BLaER1 (cell line): ENCODE data around the gene DUOX2.

Source experiments
- H3K27ac ChIP-seq: shearing (Covaris generic); formaldehyde crosslinking; 2 replicates; pipeline ENCODE4 v1.8.1; 2022
- H3K27me3 ChIP-seq: shearing (Covaris generic); formaldehyde crosslinking; 2 replicates; pipeline ENCODE4 v1.8.1; 2022
- H3K36me3 ChIP-seq: shearing (Covaris generic); formaldehyde crosslinking; 2 replicates; pipeline ENCODE4 v1.8.1; 2022
- H3K4me1 ChIP-seq: shearing (Covaris generic); formaldehyde crosslinking; 2 replicates; pipeline ENCODE4 v1.8.1; 2022
- H3K4me2 ChIP-seq: shearing (Covaris generic); formaldehyde crosslinking; 2 replicates; pipeline ENCODE4 v1.8.1; 2022
- H3K4me3 ChIP-seq: shearing (Covaris generic); formaldehyde crosslinking; 2 replicates; pipeline ENCODE4 v1.8.1; 2022
- H3K9ac ChIP-seq: shearing (Covaris generic); formaldehyde crosslinking; 2 replicates; pipeline ENCODE4 v1.8.1; 2022
- H3K9me3 ChIP-seq: shearing (Covaris generic); formaldehyde crosslinking; 2 replicates; pipeline ENCODE4 v1.8.1; 2022
- H4K20me1 ChIP-seq: shearing (Covaris generic); formaldehyde crosslinking; 2 replicates; pipeline ENCODE4 v1.8.1; 2022
- Cebpa-rat ChIP-seq: shearing (Covaris generic); IDR thresholded peaks from 2 replicates; pipeline ENCODE4 v1.8.1; 2022

DUOX2 gene

DNA sequence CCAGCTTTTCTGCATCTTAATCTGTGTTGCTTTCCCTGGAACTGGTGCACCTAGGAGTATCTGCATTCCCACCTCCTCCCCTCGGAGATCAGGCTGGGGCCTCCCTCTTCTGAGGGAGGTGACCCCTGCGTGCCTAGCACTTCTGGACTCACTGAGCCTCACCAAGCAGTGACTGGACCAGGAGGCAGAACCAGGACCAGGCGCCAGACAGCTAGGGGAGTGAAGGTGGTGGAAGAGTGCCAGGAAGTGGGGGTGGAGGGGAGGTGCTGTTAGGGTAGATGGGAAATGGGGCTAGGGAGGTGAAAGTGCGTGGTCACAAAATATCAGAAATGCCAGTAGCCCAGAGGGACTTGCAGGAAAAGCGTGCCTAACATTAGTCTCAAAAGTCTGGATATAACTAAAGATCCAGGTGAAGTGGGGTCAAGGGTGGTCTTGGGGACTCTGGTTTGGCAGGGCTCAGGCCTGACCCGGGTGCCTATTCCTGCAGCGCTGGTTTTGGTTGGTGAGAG is 1.4 kb upstream of the DUOX2 start:
- no peak for TF ChIP-seq Cebpa-rat
- no peaks in the 10 kb centered on the region for H3K36me3 ChIP-seq
- H3K27me3 ChIP-seq, result peaks cover 67% of the 10 kb centered on the region
- no peak overlapping the region for H3K4me2 ChIP-seq
- no peaks in the 10 kb centered on the region for H3K4me1 ChIP-seq
- peaks cover 36% of the 10 kb centered on the region for H3K9me3 ChIP-seq
- H3K9ac ChIP-seq, result no peak overlapping the region
- H4K20me1 ChIP-seq, result no peaks in the 10 kb centered on the region
- no peak overlapping the region for H3K27ac ChIP-seq
- no peak overlapping the region for H3K4me3 ChIP-seq

- H3K27me3 ChIP-seq, result peaks cover 67% of the 10 kb centered on the region
- no peaks in the 10 kb centered on the region for H4K20me1 ChIP-seq
- H3K9ac ChIP-seq, result no peak overlapping the region
- peaks cover 36% of the 10 kb centered on the region for H3K9me3 ChIP-seq
- no peaks in the 10 kb centered on the region for H3K4me1 ChIP-seq
- no peak overlapping the region for H3K4me3 ChIP-seq
- no peak overlapping the region for H3K27ac ChIP-seq
- no peak for TF ChIP-seq Cebpa-rat
- H3K4me2 ChIP-seq, result no peak overlapping the region
- no peaks in the 10 kb centered on the region for H3K36me3 ChIP-seq
Measured at GRCh38 chr15:45114751-45115085, 746 bp upstream of the DUOX2 start.

GRCh38 chr15:45113380-45113990 is 487 bp downstream of the DUOX2 start:
- Histone ChIP-seq H3K36me3 (no peaks in the 10 kb centered on the region), H3K9ac (no peak overlapping the region), H4K20me1 (no peaks in the 10 kb centered on the region), H3K4me2 (no peak overlapping the region), H3K4me1 (no peaks in the 10 kb centered on the region), H3K4me3 (no peak overlapping the region), H3K27ac (no peak overlapping the region), H3K9me3 (peaks cover 36% of the 10 kb centered on the region), H3K27me3 (peaks cover 67% of the 10 kb centered on the region)
- no peak for TF ChIP-seq Cebpa-rat

DNA sequence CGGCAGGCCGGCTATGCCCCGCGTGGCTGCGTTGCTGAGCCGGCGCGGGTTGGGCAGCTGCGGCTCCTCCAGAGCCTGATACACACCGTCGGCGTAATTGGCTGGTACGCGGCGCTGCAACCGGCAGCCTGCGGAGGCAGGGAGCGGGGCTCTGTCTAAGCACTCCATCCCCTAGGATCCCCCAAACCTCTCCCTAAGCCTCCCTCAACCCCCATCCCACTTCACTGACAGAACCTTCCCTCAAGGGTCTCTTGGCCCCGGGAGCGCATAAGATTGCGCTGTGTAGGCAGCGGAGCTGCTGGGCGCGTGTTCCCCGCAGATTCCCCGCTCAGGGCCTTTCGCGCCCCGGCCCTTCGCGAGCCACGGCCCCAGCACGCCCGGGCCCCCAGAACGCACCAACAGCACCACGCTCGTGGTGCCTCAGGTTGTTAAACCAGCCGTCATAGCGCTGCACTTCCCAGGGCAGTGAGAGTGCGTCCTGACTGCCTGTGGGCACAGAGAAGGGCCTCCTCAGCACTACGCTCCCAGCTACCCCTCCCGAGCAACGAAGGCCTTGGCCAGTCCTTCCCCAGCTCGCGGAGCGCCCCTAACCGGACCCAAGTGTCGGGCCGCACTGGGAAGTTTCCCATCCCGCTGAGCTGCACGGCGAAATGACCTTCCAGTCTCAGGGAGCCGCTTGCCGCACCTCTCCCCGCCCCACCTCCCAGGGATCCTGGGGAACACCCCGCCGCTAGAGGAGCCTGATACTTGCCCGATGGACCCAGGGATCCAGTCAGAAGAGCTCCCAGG is 1.2 kb downstream of the DUOX2 start:
- no peak overlapping the region for H3K4me2 ChIP-seq
- no peak overlapping the region for H3K9ac ChIP-seq
- TF ChIP-seq Cebpa-rat, result no peak
- H3K4me1 ChIP-seq, result no peaks in the 10 kb centered on the region
- H3K9me3 ChIP-seq, result peaks cover 36% of the 10 kb centered on the region
- peaks cover 65% of the 10 kb centered on the region for H3K27me3 ChIP-seq
- no peak overlapping the region for H3K27ac ChIP-seq
- no peaks in the 10 kb centered on the region for H3K36me3 ChIP-seq
- H3K4me3 ChIP-seq, result peak overlapping the region; percentile 18; the same call in 1 of the 2 replicates
- no peaks in the 10 kb centered on the region for H4K20me1 ChIP-seq

DNA sequence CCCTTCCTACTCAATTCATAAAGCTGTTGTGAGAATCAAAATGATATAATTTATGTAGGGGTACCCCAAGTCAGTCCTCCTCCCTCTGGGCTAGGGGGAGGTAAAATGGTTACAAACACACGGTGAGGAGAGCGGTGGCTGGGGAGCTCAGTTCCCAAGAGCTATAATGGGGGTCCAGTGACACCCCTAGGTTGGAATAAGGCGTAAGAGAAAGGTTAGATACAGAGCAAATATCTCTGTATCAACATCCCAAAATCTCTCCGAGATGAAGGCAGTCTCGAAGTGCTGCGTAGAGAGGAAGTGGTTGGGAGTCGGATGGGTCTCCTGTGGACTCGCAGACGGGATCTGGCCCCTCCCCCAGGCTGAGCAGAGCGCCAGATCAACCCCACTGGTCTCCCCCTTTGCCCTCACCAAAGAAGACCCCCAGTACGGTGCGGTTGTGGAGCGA is 1.8 kb downstream of the DUOX2 start:
- TF ChIP-seq Cebpa-rat, result no peak
- Histone ChIP-seq H3K4me1 (peaks cover under 1% of the 10 kb centered on the region; the same call in 1 of the 2 replicates), H3K4me2 (no peak overlapping the region), H4K20me1 (no peaks in the 10 kb centered on the region), H3K27me3 (peaks cover 59% of the 10 kb centered on the region), H3K4me3 (no peak overlapping the region), H3K27ac (no peak overlapping the region), H3K36me3 (no peaks in the 10 kb centered on the region), H3K9me3 (peaks cover 36% of the 10 kb centered on the region), H3K9ac (no peak overlapping the region)

- Histone ChIP-seq H3K4me1 (peaks cover 7% of the 10 kb centered on the region), H3K27ac (no peak overlapping the region), H4K20me1 (no peaks in the 10 kb centered on the region), H3K4me3 (no peak overlapping the region), H3K36me3 (no peaks in the 10 kb centered on the region), H3K27me3 (peaks cover 53% of the 10 kb centered on the region), H3K4me2 (no peak overlapping the region), H3K9me3 (peaks cover 36% of the 10 kb centered on the region), H3K9ac (no peak overlapping the region)
- TF ChIP-seq Cebpa-rat, result no peak
Measured at GRCh38 chr15:45111390-45112142, 2.4 kb downstream of the DUOX2 start.

DNA sequence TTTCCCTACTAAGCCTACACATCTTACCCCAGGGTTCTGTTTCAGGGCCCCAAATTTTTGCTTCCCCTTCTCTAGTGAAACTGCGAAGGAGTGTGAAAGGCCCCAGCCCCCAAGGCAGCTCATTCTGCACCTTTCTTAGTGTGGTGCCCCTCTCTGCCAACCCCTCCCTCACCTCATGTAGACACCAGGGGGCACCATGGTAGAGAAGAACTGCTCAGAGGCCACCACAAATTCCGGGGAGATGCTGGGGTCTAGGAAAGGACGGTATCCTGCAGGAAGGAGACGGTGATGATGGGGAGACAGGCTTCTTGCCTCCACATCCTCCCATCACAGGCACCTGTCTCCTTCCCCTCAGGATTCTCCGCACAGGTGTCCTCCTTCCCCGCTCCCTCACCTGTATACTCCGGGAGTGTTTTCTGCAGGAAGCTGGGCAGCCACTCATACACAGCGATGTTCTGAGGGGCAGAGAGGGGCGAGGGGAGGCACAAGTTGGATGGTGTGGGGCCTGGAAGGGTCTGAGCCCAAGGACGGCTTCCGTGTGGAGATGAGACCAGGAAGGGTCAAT is 3.6 kb downstream of the DUOX2 start:
- no peak overlapping the region for H3K4me3 ChIP-seq
- no peaks in the 10 kb centered on the region for H3K36me3 ChIP-seq
- no peak for TF ChIP-seq Cebpa-rat
- H3K9me3 ChIP-seq, result peaks cover 36% of the 10 kb centered on the region
- no peaks in the 10 kb centered on the region for H4K20me1 ChIP-seq
- no peak overlapping the region for H3K9ac ChIP-seq
- H3K4me1 ChIP-seq, result peaks cover 16% of the 10 kb centered on the region
- peaks cover 41% of the 10 kb centered on the region for H3K27me3 ChIP-seq
- H3K4me2 ChIP-seq, result no peak overlapping the region
- H3K27ac ChIP-seq, result no peak overlapping the region

- peaks cover 18% of the 10 kb centered on the region for H3K27me3 ChIP-seq
Measured at GRCh38 chr15:45107941-45108630, 5.9 kb downstream of the DUOX2 start.

More at GRCh38 chr15:45107941-45108630, 5.9 kb downstream of the DUOX2 start:
- H3K27ac ChIP-seq, result no peak overlapping the region
- no peak for TF ChIP-seq Cebpa-rat
- H3K36me3 ChIP-seq, result no peaks in the 10 kb centered on the region
- H3K9me3 ChIP-seq, result peaks cover 19% of the 10 kb centered on the region
- no peak overlapping the region for H3K9ac ChIP-seq
- no peaks in the 10 kb centered on the region for H4K20me1 ChIP-seq
- H3K4me3 ChIP-seq, result no peak overlapping the region
- peaks cover 16% of the 10 kb centered on the region for H3K4me1 ChIP-seq
- no peak overlapping the region for H3K4me2 ChIP-seq
